LNCAP (cell line): Measurements from ENCODE around the gene FBXL17.

ENCODE experiments used
- TF ChIP-seq, protein P1 (sequence below): fragments of 450-650 bp; IDR thresholded peaks from 2 replicates; pipeline ENCODE4 v1.5.1; 2017; ENCODE audit warnings: mild to moderate bottlenecking

Gene FBXL17

DNA sequence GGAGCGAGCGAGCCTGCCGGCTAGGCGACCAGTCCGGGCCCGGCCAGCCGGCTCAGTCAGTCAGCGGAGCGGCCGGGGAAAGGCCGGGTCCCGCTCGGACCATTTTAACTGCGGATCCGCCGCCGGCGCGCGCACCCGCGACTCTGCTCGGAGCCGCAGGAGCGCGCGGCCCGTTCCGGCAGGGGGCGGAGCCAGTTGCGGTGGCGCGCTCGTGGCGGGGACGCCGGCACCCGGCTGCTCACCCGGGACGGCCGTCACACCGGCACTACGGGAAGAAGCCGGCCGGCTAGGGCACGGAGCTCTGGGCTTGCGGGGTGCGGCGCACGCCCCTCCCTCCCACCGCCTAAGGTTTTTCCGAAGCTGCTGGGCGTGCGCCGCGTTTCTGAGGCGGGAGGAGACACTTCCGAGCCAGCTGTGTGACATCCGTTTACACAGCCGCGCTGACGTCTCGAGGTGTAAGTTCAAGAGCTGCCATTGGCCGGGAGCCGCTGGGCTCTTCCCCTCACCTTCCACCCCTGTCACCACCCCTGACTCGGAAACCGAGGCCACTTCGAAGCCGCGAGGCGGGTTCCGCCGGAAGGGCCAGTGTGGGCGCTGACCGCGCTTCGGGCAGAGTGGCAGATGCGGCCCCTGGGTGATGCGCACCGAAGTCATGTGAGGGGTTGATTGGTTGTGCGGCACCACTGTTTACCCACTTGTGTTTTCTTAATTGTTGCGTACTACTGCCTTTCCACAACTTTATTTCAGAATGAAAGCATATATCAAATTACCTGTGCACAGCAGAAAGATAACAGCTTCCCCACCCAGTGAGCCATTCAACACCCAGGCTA is at the start of gene FBXL17:
Gene FBXL17 (minus strand): TSS at position 145 of the 830 bp plus-strand sequence.
- TF ChIP-seq, protein P1, sequence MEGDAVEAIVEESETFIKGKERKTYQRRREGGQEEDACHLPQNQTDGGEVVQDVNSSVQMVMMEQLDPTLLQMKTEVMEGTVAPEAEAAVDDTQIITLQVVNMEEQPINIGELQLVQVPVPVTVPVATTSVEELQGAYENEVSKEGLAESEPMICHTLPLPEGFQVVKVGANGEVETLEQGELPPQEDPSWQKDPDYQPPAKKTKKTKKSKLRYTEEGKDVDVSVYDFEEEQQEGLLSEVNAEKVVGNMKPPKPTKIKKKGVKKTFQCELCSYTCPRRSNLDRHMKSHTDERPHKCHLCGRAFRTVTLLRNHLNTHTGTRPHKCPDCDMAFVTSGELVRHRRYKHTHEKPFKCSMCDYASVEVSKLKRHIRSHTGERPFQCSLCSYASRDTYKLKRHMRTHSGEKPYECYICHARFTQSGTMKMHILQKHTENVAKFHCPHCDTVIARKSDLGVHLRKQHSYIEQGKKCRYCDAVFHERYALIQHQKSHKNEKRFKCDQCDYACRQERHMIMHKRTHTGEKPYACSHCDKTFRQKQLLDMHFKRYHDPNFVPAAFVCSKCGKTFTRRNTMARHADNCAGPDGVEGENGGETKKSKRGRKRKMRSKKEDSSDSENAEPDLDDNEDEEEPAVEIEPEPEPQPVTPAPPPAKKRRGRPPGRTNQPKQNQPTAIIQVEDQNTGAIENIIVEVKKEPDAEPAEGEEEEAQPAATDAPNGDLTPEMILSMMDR = no peak

DNA sequence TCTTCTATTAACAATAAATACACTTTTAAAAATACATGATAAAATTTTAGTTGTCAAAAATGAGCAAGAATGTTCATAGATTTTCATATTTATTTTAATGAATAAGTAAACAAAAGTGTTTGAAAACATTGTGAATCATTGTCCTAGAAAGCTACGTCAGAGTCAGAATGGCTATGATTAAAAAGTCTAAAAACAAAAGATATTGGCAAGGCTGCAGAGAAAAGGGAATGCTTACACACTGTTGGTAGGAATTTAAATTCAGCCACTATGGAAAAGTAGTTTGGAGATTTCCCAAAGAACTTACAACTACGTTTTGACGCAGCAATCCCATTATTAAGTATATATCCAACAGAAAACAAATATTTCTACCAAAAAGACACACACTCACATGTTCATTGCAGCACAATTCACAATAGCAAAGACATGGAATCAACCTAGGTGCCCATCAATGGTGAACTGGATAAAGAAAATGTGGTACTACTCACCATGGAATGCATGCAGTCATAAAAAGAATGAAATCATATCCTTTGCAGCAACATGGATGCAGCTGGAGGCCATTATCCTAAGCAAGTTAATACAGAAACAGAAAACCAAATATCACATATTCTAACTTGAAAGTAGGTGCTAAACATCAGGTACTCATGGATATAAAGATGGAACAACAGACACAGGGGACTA is 49.2 kb upstream of the FBXL17 start:
- TF ChIP-seq, protein P1 = no peak

DNA sequence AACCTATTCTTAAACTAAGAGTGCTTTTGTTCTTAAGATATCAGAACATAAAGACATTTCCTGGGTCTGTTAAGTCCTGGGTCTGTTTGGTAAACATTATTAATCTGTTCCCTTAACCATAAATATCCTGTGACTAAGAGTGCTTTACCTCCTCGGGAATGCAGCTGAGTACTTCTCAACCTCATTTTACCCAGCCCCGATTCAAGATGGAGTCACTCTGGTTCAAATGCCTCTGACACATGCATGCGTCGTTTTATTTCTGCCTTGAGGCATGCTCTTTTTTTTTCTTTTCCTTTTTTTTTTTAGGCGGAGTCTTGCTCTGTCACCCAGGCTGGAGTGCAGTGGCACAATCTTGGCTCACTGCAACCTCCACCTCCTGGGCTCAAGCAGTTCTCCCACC is 39.8 kb upstream of the FBXL17 start:
- TF ChIP-seq, protein P1 = no peak

DNA sequence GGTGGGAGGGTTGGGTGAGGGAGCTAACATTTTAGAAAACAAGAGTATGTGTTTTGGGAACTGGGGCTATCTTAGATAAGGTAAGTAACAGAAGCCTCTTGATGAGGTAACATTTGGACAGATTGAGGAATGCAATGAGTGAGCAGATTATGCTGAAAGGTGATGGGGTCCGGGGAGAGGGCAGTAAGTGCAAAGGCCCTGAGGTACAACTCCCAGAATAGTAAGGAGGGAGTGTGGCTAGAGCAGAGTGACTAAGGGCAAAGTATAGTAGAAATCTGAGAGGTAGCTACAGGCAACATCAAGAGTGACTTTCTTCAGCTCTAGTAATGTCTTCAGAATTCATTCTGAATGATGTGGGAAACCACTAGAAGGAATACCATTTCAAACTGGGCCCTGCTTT is 38.9 kb upstream of the FBXL17 start:
- TF ChIP-seq, protein P1 = no peak

DNA sequence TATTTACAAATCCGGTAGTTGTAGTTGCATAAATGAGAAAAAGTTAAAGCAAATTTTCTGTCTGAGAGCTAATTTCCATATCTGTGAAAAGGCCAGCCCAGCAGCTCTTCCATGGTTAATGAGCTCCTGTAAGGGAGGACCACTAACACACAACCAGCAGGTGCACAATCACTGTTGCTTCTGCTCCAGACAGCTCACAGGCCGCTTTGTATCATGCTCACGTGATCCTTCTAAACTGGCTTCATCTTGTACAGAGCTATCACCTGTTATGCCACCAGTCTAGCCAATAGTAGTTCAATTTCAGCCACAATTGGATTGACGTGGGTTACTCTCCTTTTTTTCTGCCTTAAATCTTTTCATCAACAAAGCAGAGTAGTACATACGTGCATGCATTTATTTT is 38.3 kb upstream of the FBXL17 start:
- TF ChIP-seq, protein P1 = no peak

DNA sequence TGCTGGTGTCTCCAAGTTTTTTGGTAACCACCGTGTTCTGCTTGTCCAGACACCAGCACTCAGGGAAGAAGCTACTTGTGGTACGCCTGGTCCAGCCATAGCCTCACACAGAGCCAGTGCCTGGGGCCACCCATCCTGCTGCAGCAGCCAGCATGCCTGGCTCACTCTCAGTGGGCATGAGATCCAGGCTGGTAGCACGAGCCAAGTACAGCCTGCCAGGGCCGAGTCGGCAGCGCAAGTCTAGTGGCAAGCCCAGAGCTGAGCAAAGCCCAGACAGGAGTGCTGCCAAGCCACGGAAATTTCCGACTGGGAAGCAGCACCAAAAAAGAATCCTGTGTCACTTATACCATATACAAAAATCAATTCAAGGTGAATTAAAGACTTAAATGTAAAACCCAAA is 36.3 kb upstream of the FBXL17 start:
- TF ChIP-seq, protein P1 = no peak

DNA sequence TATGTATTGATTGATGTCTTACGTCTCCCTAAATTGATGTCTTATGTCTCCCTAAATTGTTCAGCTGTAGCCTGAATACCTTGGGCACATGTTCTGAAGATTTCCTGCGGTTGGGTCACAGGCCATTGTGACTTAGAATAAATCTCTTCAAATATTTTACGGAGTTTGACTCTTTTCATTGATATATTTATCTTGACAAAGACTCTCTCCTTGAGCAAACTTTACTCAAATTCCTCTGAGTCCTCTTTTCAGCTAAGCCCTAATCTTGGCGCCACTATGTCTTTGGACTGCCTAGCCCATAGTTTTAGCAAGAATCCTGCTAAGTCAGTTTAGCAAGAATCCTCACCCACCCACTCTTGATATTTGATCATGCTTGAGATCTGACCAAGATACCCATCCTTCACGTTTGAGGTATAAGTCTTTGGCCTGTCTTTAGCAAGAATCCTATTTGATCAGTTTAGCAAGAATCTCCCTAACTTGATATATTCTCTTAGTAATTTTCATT is 35.3 kb upstream of the FBXL17 start:
- TF ChIP-seq, protein P1 = no peak
